Measurements from ENCODE around the gene KCNK17. TPM values are rescaled to one million over a fixed set of nuclear protein-coding genes. Genes with fewer than 3 reads are reported as not detected.

KCNK17 gene
- total and polyA plus RNA-seq, 9 of the 15 experiments (the other 6 are each of a cell fraction or from before 2014, with no cell fraction given): not detected

DNA sequence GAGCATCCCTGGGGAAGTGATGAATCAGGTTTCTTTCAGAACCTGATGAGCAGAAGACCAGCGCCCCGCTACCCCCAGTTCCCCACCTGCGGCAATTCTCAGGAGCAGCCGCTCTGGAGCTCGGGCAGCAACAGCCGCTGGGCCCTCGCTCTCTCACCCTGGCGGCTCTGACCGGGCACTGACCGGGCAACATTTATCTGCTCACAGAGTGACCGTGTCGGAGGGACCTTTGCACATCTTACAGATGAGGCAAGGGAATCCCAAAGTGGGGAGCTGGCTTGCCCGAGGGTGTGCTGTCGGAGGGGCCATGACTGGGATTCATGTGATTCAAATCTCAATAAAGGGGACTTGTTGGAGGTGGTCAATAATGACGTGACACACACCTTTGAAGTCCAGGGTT is 34.5 kb upstream of the KCNK17 start:
- H2AFZ ChIP-seq (ENCODE audit: low read depth, low read length): no peak overlapping the region
- intact Hi-C loops (cut with micrococcal nuclease) (loop anchor here (5.0 kb wide), 2 partner anchors 544 to 959 kb away; no protein-coding TSS in a partner anchor), in situ Hi-C loops (cut with MboI) (no loop called here)
- TF ChIP-seq, protein P1, sequence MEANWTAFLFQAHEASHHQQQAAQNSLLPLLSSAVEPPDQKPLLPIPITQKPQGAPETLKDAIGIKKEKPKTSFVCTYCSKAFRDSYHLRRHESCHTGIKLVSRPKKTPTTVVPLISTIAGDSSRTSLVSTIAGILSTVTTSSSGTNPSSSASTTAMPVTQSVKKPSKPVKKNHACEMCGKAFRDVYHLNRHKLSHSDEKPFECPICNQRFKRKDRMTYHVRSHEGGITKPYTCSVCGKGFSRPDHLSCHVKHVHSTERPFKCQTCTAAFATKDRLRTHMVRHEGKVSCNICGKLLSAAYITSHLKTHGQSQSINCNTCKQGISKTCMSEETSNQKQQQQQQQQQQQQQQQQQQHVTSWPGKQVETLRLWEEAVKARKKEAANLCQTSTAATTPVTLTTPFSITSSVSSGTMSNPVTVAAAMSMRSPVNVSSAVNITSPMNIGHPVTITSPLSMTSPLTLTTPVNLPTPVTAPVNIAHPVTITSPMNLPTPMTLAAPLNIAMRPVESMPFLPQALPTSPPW (CRISPR knock-in tag; IDR thresholded peaks at IDR 0.05): no peak
- TF ChIP-seq, protein P2, sequence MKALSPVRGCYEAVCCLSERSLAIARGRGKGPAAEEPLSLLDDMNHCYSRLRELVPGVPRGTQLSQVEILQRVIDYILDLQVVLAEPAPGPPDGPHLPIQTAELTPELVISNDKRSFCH (CRISPR knock-in tag; IDR thresholded peaks at IDR 0.05): no peak
- TF ChIP-seq, protein P2 (tag; IDR thresholded peaks at IDR 0.05): no peak
- TF ChIP-seq HNRNPLL (IDR thresholded peaks at IDR 0.05; ENCODE audit: low read depth, low read length, poor library complexity, severe bottlenecking) (no peak), CBX2 (IDR thresholded peaks at IDR 0.05; ENCODE audit: insufficient read depth, low read length, poor library complexity, severe bottlenecking) (no peak), ZNF764 (CRISPR knock-in tag; IDR thresholded peaks at IDR 0.05; ENCODE audit: low read depth) (no peak), EP300 (IDR thresholded peaks at IDR 0.05; ENCODE audit: low read length) (no peak), ZNF586 (CRISPR knock-in tag; conservative IDR thresholded peaks at IDR 0.05) (no peak), SRSF9 (IDR thresholded peaks at IDR 0.05; ENCODE audit: borderline replicate concordance, low read depth, low read length) (no peak)
- TF ChIP-seq, protein P3, sequence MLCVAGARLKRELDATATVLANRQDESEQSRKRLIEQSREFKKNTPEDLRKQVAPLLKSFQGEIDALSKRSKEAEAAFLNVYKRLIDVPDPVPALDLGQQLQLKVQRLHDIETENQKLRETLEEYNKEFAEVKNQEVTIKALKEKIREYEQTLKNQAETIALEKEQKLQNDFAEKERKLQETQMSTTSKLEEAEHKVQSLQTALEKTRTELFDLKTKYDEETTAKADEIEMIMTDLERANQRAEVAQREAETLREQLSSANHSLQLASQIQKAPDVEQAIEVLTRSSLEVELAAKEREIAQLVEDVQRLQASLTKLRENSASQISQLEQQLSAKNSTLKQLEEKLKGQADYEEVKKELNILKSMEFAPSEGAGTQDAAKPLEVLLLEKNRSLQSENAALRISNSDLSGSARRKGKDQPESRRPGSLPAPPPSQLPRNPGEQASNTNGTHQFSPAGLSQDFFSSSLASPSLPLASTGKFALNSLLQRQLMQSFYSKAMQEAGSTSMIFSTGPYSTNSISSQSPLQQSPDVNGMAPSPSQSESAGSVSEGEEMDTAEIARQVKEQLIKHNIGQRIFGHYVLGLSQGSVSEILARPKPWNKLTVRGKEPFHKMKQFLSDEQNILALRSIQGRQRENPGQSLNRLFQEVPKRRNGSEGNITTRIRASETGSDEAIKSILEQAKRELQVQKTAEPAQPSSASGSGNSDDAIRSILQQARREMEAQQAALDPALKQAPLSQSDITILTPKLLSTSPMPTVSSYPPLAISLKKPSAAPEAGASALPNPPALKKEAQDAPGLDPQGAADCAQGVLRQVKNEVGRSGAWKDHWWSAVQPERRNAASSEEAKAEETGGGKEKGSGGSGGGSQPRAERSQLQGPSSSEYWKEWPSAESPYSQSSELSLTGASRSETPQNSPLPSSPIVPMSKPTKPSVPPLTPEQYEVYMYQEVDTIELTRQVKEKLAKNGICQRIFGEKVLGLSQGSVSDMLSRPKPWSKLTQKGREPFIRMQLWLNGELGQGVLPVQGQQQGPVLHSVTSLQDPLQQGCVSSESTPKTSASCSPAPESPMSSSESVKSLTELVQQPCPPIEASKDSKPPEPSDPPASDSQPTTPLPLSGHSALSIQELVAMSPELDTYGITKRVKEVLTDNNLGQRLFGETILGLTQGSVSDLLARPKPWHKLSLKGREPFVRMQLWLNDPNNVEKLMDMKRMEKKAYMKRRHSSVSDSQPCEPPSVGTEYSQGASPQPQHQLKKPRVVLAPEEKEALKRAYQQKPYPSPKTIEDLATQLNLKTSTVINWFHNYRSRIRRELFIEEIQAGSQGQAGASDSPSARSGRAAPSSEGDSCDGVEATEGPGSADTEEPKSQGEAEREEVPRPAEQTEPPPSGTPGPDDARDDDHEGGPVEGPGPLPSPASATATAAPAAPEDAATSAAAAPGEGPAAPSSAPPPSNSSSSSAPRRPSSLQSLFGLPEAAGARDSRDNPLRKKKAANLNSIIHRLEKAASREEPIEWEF (CRISPR knock-in tag; IDR thresholded peaks at IDR 0.05): no peak
- TF ChIP-seq, protein P4, sequence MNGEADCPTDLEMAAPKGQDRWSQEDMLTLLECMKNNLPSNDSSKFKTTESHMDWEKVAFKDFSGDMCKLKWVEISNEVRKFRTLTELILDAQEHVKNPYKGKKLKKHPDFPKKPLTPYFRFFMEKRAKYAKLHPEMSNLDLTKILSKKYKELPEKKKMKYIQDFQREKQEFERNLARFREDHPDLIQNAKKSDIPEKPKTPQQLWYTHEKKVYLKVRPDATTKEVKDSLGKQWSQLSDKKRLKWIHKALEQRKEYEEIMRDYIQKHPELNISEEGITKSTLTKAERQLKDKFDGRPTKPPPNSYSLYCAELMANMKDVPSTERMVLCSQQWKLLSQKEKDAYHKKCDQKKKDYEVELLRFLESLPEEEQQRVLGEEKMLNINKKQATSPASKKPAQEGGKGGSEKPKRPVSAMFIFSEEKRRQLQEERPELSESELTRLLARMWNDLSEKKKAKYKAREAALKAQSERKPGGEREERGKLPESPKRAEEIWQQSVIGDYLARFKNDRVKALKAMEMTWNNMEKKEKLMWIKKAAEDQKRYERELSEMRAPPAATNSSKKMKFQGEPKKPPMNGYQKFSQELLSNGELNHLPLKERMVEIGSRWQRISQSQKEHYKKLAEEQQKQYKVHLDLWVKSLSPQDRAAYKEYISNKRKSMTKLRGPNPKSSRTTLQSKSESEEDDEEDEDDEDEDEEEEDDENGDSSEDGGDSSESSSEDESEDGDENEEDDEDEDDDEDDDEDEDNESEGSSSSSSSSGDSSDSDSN (IDR thresholded peaks at IDR 0.05; ENCODE audit: borderline replicate concordance in 1 of 2, low read depth in 2 of 2, low read length in 2 of 2): no peak
- no peak for FAIRE-seq
- no peak overlapping the region for H3K4me3 ChIP-seq
- BruUV-seq (replicated peaks): no TSS peak
- no peak for ATAC-seq
- DNase-seq (ENCODE audit: extremely low read depth in 1 of 4, low spot score in 3 of 4): no peak
- H3K79me2 ChIP-seq (ENCODE audit: control insufficient read depth, insufficient read depth, low read length): no peaks in the 10 kb centered on the region
- H3K4me2 ChIP-seq (ENCODE audit: insufficient read depth, low read length): no peak overlapping the region
- POLR2A ChIA-PET: interaction anchor here (0.6 kb wide), 1 partner anchor 481 kb away, joined by 3 read pairs; no protein-coding TSS in a partner anchor
- H4K20me1 ChIP-seq (replicated peaks; ENCODE audit: control insufficient read depth, insufficient read depth, low read length): peaks cover 6% of the 10 kb centered on the region; the same call in 1 of the 2 replicates
- H3K9ac ChIP-seq (ENCODE audit: insufficient read depth in 1 of 2, low read depth in 2 of 2, low read length in 2 of 2): no peak overlapping the region
- H3K4me1 ChIP-seq (replicated peaks in 1 of 2; ENCODE audit: control insufficient read depth in 2 of 2, insufficient read depth in 2 of 2, low read length in 2 of 2): no peaks in the 10 kb centered on the region
- no peak overlapping the region for H3K27ac ChIP-seq (ENCODE audit: extremely low read depth, low read depth, low read length)
- H3K27me3 ChIP-seq (ENCODE audit: control insufficient read depth in 2 of 2, insufficient read depth in 2 of 2, low read length in 2 of 2): peaks cover 20 to 34% of the 10 kb centered on the region in 2 experiments; a peak in 4 of 5 replicates
- no peaks in the 10 kb centered on the region for H3K9me3 ChIP-seq (replicated peaks; ENCODE audit: control insufficient read depth, insufficient read depth, low read depth, low read length)
- under 1% methylated on average over 15 of the region's 15 CpGs for WGBS (ENCODE audit: insufficient coverage, low coverage, missing lambda C conversion rate)
- no peaks in the 10 kb centered on the region for H3K36me3 ChIP-seq (ENCODE audit: control insufficient read depth, insufficient read depth, low read length)
- H3K9me1 ChIP-seq (ENCODE audit: control insufficient read depth, insufficient read depth, low read length): no peaks in the 10 kb centered on the region
- CTCF ChIA-PET (ENCODE audit: low intra/inter-chr PET ratio): no interaction called here

Measured in K562 (cell line).